Esophagus mucosa (tissue), 1 donor: Measurements from ENCODE around the gene CDC42BPB. TPM values are rescaled to one million over a fixed set of nuclear protein-coding genes. Genes with fewer than 3 reads are reported as not detected.
A peak's percentile ranks its signal among the peaks of the same experiment; 100 is the strongest.

ENCODE experiments used
- ATAC-seq: fragments of 200-7000 bp; cut with Tn5 transposase; one replicate; pipeline ENCODE4 v1.9.1; 2020
- total RNA-seq: library from RNA; stranded (reverse); gene quantifications from one replicate; pipeline ENCODE4 v1.2.4, GENCODE V29; 2023
- donor health status: DM: yes; HTN: yes; CAD: no.

The CDC42BPB gene
- total RNA-seq, 1 donor from 2014 or later, result 48.5 TPM

DNA sequence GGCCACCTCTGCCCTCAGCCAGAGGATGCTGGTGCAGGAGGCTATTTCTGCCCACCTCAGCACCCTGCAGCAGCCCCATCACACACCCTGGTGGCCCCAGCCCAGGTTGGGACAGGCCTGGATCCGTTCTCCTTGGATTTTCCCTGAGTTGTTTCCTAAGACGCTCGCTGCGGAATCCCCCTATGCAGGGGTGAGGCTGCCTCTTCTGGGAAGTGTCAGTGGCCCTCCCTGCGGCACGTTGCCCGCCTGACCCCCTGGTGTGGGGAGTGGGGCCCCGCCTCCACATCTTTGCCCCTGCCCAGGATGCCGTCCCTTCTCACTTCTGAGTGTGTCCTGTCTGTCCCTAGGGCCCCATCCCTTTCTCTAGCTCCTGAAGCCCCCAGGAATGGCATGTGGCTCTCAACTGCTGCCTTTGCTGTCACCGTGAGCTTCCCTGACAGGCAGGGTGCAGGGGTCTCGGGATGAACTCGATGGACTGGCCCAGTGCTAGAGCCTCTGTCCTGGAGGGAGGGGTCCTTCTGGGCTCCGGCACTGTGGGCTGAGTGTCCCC lies 36.6 kb upstream of the CDC42BPB start:
- ATAC-seq, result peak; percentile 4

DNA sequence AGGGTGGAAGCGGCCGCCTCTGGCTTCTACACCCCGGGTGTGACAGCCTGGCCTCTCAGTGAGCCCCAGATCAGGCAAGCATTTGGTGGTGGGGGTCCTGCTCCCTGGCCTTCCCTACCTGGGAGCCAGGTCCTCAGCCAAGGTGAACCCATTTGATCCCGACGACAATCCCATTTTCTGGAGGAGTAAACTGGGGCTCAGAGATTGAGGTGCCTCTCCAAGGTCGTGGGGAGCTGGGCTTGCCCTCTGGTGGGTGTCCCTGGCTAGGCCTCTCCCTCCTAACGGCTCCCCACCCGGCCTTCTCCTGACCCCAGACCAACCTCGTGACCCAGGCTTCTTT lies 34.5 kb upstream of the CDC42BPB start:
- no peak for ATAC-seq

DNA sequence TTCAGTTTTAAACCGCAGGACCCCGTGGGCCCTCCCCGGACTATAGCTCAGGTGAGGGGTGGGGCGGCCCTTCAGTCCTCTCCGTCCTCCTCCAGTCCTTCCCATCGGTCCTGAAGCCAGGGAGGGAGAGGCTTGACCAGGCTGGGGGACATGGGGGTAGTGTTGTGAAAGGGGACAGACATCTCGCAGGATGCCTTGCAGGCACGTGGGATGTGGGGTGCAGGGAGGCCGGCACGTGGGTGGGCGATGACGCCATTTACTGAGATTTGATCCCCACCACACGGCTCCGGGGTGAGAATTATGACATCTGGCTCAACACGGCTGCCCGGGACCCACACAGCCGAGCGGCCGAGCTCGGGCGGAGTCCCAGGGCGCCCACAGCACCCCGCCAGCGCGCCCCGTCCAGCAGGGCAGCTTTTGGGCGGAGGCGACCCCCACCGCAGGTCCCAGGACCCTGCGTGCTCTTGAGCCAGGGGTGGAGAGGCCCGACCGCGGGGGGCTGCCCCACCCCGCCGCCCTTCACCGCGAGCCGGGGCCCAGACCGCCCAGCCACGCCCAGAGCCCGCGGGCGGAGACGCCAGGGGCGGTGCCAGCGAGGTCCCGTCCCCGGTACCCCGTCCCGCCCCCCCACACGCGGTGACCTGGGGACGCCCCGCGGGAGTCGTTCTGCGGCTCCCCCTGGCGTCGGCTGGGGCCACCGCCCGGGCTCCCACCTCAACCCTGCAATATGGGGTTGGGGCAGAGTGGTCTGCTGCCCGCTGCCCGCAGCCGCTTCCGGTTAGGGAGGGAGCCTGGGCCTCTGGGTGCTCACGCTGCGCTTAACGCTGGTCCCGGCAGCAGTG lies 33.9 kb upstream of the CDC42BPB start:
- peak; percentile 49 for ATAC-seq

DNA sequence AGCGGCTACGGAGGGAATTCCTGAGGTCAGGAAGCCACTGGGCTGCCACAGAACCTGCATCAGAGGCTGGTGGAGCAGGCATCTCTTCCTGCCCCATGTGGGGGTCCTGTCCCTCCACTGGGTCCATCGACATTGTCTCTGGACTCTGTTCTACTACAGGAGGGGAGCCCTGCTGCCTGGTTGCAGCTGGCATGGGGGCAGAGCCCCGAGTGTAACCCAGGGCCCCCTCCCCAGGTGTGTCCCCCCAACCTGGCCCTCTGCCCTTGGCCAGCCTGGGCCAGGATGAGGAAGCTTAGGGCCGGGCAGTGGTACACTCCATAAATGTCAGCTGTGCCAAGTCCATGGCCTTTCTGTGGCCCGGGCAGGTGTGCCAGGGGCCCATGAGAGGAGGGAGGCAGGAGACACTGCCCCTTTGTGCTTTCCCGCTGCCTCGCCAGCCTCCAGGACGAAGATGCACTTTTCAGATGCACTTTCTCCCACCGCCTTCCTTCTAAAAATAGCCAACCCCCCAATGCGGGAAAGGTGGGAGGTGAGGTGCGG lies 33.2 kb upstream of the CDC42BPB start:
- no peak for ATAC-seq

DNA sequence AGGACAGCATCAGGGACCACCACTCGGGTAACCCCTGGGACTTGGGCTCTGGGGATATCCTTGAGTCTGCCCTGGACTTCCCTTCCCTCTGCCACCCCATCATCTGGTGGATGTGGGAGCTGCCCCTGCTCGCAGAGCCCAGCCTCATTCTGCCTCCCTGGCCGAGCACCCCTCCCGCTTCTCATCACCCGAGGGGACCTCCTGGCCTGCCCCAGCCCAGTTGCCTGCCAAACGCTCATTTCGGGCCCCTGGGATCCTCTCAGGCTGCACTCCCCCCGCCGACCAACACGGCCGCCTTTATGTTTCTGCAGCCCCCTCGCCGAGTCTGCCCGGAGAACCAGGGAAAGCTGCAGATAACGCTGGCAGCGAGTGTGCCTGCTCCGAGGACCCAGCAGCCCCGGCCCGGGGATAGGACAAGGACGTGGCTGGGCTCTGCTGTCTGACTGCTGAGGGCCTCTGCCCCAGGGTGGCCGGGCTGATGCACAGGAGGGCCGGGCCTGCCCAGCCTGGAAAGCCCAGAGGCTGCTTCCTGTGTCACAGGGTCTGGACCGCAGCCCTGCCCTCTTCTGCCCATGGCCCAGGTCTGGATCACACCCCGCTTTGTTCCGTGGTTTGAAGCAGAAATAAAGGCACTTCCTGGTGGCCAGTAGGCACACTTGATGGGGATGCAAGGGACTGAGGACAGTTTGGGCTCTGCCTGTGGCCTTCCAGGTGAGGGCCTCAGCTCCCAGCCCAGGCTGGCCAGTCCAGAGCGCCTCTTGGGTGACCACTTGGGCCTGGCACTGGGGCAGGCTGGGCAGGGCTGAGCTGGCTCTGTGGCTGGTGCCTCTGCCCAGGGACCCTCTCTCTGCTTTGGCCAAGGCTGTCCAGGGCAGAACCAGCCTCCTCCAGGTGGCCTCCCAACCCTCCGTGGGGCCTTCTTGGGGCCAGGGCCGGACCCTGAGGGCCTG lies 32.3 kb upstream of the CDC42BPB start:
- ATAC-seq, result no peak

DNA sequence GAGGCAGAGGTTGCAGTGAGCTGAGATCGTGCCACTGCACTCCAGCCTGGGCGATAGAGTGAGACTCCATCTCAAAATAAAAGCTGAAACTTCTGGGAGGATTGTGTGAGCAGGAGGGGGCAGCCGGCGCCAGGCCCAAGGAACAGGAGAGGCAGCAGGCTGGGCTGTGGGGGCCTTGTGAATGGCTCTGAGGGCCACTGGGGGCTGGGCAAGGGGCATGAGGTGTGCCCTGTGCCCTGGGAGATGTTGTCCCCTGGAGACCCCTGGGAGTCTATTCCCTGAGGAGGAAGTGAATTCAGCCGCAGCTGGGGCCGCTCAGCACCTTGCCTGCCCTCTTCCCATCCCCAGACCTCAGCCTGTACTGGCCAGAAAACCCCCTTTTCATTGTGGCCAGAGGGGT lies 31.6 kb upstream of the CDC42BPB start:
- ATAC-seq, result no peak

DNA sequence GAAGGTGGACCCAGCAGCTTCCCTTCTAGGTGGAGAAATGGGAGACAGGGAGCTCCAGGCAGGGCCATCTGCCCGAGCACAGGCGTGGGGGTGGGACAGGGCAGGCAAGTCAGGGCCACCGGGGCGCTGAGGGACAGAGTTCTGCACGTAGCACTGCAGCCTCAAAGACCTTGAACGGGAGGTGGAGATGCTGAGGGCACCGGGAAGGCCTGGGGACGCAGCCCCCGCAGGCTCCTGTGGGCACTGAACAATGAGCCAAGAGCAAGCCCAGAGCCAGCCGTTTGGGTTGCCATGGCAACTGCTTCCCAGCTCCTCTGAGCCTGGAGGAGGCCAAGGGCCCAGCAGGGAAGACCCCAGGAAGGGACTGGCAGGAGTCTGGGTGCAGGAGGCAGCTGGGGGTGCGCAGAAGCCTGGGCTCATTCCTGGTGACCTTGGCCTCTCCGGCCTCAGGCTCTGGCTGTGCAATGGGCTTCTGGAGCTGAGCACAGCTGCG lies 30.0 kb upstream of the CDC42BPB start:
- ATAC-seq, result no peak

DNA sequence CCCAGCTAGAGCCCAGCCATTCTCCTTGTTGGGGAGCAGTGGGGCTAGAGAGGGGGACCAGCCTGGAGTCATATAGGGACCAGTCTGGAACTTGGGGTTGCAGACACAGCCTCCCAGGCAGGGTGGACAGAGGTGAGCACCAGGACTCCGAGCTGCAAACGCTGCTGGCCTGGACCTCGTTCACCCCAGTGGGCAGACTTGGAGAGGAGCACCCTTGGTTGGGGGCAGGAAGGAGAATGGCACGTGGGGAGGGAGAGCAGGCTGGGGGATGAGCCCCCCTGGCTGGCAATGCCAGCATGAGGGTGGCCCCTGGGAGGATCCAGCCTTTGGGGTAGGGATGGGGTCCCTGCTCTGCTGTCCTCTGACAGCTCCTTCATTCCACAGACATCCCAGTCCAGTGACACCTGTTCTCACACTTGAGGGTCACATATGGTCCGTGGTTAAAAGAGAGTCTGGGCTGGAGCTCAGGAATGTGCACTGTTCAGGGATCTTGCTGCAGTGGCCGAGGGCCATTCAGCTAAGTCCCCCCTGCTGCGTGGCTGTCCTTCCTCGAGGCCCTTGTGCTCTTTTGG lies 29.5 kb upstream of the CDC42BPB start:
- ATAC-seq, result no peak

DNA sequence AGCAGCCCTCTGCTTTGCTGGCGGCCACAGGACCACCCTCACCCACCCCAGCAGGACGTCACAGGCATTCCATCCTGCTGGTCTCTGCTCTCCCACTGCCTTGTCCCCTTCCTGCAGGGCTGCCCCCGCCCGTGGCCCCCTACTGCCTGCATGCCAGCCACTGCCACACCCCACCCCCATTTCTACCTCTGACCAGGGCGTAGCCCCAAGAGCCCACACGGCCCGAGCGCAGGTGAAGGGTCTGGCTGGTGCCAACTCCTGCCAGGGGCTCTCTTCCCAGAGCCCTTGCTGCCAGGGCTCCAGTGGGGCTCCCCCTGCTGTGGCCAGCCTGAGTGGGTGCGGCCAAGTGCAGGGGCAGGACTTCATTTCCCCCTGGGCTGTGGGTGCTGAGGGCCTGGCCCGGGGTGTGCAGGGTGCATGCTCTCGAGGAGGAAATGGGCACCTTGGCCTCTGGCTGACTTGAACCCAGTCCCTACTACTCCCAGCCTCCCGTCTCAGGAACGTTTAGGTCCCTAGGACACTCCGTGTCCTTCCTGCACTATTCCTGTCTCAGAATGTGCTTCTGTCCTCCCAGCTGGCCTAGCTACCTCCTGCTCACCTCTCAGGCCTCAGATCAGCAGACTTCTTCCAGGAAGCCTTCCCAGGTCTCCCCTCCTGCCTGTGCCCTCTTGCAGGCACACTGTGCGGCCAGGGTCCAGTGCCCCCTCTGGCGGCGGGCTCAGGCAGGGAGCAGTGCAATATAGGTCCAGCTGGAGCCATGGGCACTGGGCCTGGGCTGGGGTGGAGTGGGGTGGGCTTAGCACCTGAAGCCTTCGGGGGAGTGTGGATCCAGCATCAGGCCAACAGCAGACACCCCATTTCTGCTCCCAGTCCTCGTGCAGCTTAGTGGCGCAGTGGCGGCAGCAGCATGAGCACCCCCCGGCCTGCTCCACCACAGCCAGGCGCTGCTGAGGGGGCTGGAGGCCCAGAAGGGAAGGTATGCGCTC lies 28.1 kb upstream of the CDC42BPB start:
- ATAC-seq, result no peak

DNA sequence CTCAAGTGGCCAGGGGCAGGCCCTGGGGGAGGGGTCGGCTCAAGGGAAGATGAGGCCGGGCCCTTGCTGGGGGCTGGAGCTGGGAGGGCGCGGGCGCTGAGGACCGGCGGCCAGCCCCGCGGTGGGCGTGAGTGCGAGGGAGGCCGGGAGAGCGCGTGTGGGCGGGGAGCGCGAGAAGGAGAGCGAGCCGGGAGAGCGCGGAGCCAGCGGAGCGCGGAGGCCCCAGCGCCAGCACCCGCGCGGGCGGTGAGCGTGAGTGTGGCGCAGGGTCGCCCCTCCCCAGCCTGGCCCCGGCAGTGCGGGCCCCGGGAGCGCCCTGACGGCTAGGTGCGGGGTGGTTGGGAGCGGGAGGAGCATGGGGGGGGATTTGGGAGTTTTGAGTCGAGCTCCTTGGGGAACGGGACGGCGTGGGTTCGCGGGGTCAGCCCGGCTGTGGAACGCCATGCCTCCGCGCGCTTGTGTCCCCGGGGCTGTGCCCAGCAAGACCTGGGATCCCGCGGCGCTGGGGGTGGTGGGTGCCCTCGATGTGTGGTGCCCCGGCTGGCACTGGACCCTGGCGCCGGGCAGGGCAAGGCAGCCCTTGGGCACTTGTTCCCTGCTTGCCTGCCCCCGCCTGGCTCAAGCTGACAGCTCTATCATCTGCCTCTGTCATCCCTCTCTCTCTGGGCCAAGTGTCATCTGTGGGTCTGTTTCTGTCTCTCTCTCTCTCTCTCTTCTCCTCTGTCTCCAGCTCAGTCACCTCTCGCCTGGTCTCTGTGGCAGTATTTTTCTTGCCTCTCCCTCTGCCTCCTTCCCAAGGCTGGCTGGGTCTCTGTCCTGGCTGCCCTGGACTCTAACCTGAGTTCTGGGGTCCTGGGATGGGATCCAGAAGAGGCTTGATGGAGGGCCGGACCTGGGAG lies 26.9 kb upstream of the CDC42BPB start, which contains the start of gene LBHD2:
TSS of gene LBHD2 (plus strand) at position 190 of the 899 bp plus-strand sequence. CDS start 1,803 bp downstream, outside the sequence.
- ATAC-seq, result peak; percentile 27

DNA sequence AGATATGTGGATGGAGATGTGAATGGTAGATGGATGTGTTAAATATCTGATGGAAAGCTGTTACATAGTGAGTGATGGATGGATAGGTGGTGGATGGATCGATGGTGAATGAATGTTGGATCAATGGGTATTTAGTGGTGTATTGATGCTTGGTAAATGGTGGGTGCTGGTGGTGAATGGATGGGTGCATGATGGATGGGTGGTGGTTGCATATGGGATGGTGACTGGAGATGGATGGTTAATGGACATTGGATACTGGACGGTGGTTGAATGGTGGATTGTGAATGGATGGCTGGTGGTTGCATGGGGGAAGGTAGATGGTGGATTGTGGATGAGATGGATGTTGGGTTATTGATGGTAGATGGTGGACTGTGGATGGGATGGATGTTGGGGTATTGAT lies 24.6 kb upstream of the CDC42BPB start:
- no peak for ATAC-seq

DNA sequence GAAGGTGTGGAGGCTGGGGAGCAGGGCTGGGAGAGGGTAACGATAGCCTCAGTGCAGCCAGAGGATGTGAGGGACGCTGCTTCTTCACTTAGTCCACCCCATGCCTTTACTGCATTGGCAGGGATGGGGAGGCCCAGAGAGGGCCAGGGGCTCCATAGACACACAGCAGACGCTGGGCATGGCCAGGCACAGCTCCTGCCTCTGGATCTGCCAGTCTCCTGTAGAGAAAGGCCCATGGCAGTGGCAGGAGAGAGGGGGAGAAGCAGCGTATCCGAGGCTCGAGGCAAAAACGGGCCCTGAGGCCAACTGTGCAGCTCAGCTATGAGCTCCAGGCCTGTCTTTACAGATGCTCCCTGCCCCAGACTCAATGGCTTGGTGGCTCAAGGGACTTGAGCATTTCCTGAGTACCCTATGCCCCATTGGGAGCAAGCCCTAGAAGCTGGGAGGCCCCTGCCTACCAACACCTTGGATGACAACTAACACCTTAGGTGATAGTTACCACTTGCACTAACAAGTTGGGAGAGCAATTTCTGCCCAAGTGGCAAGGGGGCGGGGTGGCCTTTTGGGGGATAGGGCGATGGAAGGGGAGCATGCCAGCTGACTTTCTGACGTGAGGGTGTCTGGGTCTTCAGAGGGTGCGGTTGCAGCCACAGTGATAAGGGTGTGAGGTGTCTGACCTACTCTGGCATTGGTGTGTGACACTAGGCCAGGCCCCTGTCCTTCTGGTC lies 21.7 kb upstream of the CDC42BPB start:
- no peak for ATAC-seq

DNA sequence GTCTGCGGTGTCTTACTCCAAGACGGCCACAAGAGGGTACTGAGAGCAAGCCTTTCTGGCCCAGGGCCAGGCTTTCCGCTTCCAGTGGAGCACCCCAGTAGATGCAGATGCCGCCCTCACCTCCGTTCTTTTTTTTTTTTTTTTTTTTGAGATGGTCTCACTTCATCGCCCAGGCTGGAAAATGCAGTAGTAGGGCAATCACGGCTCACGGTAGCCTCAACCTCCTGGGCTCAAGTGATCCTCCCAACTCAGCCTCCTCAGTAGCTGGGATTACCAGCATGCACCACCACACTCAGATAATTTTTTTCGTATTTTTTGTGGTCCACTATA lies 21.0 kb upstream of the CDC42BPB start:
- ATAC-seq, result peak; percentile 61

DNA sequence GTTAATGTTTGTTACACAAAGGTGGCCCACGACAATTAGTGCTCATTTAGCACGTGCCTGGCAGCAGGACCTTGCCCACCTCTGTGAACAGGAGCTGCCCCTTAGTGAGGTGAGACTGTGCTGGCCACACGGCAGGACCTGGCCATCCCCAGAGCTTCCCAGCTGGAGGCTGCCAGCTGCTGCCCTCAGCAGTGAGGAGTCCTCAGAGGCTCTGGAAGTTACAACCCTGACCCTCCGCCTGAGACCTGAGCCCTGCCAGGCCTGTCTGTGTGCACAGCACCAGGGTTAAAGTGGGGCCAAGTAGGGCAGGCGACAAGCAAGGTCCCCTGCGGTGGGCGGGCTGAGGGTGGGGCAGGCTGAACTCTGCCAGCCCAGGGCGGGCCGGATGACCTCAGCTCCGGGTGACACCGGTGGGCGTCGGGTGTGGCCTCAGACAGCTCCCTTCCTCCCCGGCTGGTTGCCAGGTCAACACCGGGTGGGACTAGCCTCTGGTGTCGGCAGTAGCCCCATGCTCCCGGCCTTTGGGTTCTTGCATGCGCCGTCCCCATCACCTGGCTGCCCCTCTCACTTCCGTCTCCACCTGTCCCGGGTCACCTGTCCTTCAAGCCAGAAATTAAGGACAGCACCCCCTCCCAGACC lies 17.5 kb upstream of the CDC42BPB start:
- peak; percentile 44 for ATAC-seq

DNA sequence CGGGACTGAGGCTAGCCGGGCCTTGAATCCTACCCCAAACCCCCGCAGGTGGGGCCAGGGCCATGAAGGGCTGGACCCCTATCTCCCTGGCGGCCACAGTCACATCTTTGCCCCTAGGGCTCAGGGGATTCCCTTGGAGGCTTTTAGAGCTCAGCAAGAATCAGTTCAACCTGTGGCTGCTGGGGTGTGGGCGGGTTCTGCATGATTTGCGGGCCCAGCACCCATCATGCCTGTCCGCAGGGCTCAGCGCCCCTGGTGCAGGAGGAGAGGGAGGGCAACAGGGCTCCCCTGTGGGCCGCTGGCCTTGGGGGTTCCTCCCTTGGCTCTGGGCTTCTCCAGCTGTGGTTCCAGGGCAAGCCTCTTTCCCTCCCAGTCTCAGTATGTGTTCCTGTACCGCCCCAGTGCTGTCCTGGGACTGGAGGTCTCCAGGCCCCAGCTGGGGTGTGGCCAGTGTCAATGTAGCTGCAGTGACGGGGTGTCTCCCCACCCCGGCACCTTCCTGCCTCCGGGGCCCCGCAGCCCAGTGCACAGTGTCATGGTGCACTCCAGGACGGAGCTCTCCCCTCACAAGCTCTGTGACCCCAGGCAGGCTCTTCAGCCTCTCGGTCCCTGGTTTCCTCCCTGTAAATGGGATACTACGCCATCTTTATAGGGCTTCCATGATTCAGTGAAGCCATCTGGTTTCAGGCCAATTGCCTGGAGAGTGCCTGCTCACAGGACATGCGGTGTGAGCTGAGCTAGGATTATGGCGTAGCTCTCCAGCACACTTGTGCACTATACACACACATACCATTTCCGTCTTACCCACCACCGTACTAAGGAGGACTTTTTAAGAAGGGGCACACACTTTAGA lies 16.8 kb upstream of the CDC42BPB start:
- ATAC-seq, result no peak

DNA sequence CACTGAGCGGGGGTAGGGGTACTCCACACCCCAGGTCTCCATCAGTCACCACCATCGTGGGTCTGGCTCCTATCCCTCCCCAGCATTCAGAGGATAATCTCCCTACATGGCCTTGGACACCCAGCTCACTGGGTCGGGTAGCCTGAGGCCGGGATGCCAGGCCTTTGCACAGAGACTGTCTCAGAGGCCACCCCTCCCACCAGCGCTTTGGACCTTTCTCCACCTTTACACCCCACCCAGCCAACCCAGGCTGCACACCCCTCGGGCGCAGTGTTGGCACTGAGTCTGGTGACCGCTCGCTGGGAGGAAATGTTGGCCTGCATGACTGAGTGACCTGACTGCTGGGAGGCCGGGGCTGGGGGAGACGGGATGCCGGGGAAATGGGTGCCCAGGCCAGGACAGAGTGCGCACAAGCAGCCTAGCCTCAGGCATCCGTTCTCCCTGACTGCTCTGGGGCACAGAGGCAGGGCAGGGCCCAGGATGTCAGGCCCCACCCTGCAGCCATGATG lies 16.1 kb upstream of the CDC42BPB start:
- no peak for ATAC-seq

DNA sequence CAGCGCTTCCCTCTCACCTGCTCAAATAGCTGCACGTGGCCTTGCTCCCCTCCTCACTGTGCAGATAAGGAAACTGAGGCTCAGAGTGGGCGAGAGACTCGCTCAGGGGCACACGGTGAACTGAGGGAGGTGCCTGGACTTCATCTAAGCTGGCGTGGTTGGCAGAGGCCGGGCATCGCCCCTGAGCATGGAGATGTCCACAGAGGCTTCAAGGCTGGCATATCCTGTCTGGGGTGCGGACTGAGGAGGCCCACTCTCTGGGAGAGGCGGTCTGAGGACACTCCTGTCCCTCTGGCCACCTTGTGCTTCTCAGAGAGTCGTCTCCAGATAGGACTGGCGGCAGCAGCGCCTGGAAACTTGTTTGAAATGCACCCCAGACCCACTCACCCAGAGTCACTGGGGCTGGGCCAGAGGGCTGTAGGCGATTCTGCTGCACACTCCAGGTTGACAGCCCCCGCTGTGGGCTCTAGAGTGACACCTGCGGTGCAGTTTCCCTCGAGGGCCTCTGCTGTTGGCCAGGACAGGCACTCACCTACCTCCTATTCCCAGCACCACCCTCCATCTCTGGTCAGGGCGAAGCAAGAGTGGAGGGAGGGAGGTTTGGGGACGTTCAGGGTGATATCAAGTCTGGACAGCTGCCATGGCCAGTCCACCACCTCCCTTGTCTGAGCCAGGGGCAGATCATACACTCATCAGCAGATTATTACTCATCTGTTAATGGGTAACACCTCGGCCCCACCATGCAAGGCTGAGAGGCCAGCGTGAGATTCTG lies 15.4 kb upstream of the CDC42BPB start:
- peak; percentile 14 for ATAC-seq
